Suprapubic skin (tissue), 4 donors: ENCODE data around the gene DNM3. TPM values are rescaled to one million over a fixed set of nuclear protein-coding genes. Genes with fewer than 3 reads are reported as not detected.

Experiments
- DNase-seq, 2 donors: peaks; one replicate each; pipeline ENCODE4 v3.0.0-alpha.2; 2019; ENCODE audit warnings: low spot score in 2 of 2
- H3K27ac ChIP-seq: fragments of 200-600 bp; sonication (generic); one replicate; pipeline ENCODE4 v1.5.1; 2019
- H3K27me3 ChIP-seq: fragments of 200-600 bp; sonication (generic); one replicate; pipeline ENCODE4 v1.5.1; 2019
- H3K36me3 ChIP-seq: fragments of 200-600 bp; sonication (generic); one replicate; pipeline ENCODE4 v1.5.1; 2019
- H3K4me1 ChIP-seq: fragments of 200-600 bp; sonication (generic); one replicate; pipeline ENCODE4 v1.5.1; 2019
- H3K4me3 ChIP-seq: fragments of 200-600 bp; sonication (generic); one replicate; pipeline ENCODE4 v1.5.1; 2019; ENCODE audit warnings: mild to moderate bottlenecking
- H3K9me3 ChIP-seq: fragments of 200-600 bp; sonication (generic); one replicate; pipeline ENCODE4 v1.5.1; 2019
- CTCF ChIP-seq, 2 donors: fragments of 200-600 bp in 1 of 2; fragments of 450-650 bp in 1 of 2; sonication (generic) in 1 of 2; IDR thresholded peaks; one replicate each; pipeline ENCODE4 v1.5.1; 2016 to 2019; ENCODE audit warnings: antibody characterized with exemption in 2 of 2, mild to moderate bottlenecking in 1 of 2, moderate library complexity in 1 of 2
- EP300 ChIP-seq: sonication (generic); formaldehyde crosslinking; IDR thresholded peaks from one replicate; pipeline ENCODE4 v1.6.1; 2017; ENCODE audit warnings: antibody characterized with exemption
- POLR2A ChIP-seq, 2 donors: fragments of 450-650 bp; IDR thresholded peaks; one replicate each; pipeline ENCODE4 v1.6.1; 2017; ENCODE audit warnings: antibody characterized with exemption in 2 of 2, mild to moderate bottlenecking in 2 of 2, moderate library complexity in 2 of 2
- POLR2AphosphoS5 ChIP-seq, 3 donors: sonication (generic); formaldehyde crosslinking; IDR thresholded peaks; one replicate each; pipeline ENCODE4 v1.6.1; 2017; ENCODE audit warnings: antibody characterized with exemption in 3 of 3
- WGBS: methylation state at CpG from one replicate; pipeline ENCODE4 v1.1.5; 2018; 5-methylcytosine and 5-hydroxymethylcytosine counted together
- total RNA-seq, 4 donors: library from RNA; depleted of rRNA; stranded (reverse); fragments of >200 nt; gene quantifications; one replicate each; pipeline ENCODE4 v1.1.0, GENCODE V29; 2016

Gene DNM3
- total RNA-seq, 4 donors from 2014 or later, result 1.6 to 11.7 (median 3.7) TPM

GRCh38 chr1:171922999-171923398, 81.7 kb downstream of the DNM3 start:
- no peaks in the 10 kb centered on the region for H3K4me1 ChIP-seq
- H3K27ac ChIP-seq, result no peak overlapping the region
- H3K9me3 ChIP-seq, result no peaks in the 10 kb centered on the region
- WGBS, result 76% methylated on average over 2 of the region's 2 CpGs
- DNase-seq, result no peak
- no peaks in the 10 kb centered on the region for H3K27me3 ChIP-seq
- no peak for TF ChIP-seq EP300
- TF ChIP-seq POLR2A (IDR thresholded peaks at IDR 0.05), result no peak
- TF ChIP-seq CTCF (IDR thresholded peaks at IDR 0.05), result no peak
- TF ChIP-seq POLR2AphosphoS5 (IDR thresholded peaks at IDR 0.05), result no peak
- H3K4me3 ChIP-seq, result no peak overlapping the region
- H3K36me3 ChIP-seq, result no peaks in the 10 kb centered on the region

GRCh38 chr1:171929121-171929520, 87.8 kb downstream of the DNM3 start:
- no peak overlapping the region for H3K4me3 ChIP-seq
- no peak for DNase-seq
- H3K9me3 ChIP-seq, result no peaks in the 10 kb centered on the region
- no peaks in the 10 kb centered on the region for H3K27me3 ChIP-seq
- H3K27ac ChIP-seq, result no peak overlapping the region
- no peaks in the 10 kb centered on the region for H3K4me1 ChIP-seq
- no peaks in the 10 kb centered on the region for H3K36me3 ChIP-seq
- TF ChIP-seq EP300, result no peak
- no peak for TF ChIP-seq CTCF (IDR thresholded peaks at IDR 0.05)
- no peak for TF ChIP-seq POLR2A (IDR thresholded peaks at IDR 0.05)
- no peak for TF ChIP-seq POLR2AphosphoS5 (IDR thresholded peaks at IDR 0.05)
- 93% methylated on average over 2 of the region's 2 CpGs for WGBS

GRCh38 chr1:171931752-171932151, 90.5 kb downstream of the DNM3 start:
- Histone ChIP-seq H3K4me3 (no peak overlapping the region), H3K4me1 (no peaks in the 10 kb centered on the region), H3K36me3 (no peaks in the 10 kb centered on the region), H3K9me3 (no peaks in the 10 kb centered on the region), H3K27me3 (no peaks in the 10 kb centered on the region), H3K27ac (no peak overlapping the region)
- TF ChIP-seq POLR2AphosphoS5 (IDR thresholded peaks at IDR 0.05), result no peak
- TF ChIP-seq POLR2A (IDR thresholded peaks at IDR 0.05), result no peak
- TF ChIP-seq EP300, result no peak
- no peak for TF ChIP-seq CTCF (IDR thresholded peaks at IDR 0.05)
- no peak for DNase-seq

- DNase-seq, result no peak
- Histone ChIP-seq H3K9me3 (no peaks in the 10 kb centered on the region), H3K27ac (no peak overlapping the region), H3K4me3 (no peak overlapping the region), H3K4me1 (no peaks in the 10 kb centered on the region), H3K27me3 (no peaks in the 10 kb centered on the region), H3K36me3 (no peaks in the 10 kb centered on the region)
- TF ChIP-seq EP300 (no peak), POLR2AphosphoS5 (IDR thresholded peaks at IDR 0.05) (no peak), CTCF (IDR thresholded peaks at IDR 0.05) (no peak), POLR2A (IDR thresholded peaks at IDR 0.05) (no peak)
- 96% methylated on average over 3 of the region's 3 CpGs for WGBS
Measured at GRCh38 chr1:171934664-171935063, 93.4 kb downstream of the DNM3 start.

- Histone ChIP-seq H3K27me3 (no peaks in the 10 kb centered on the region), H3K27ac (no peak overlapping the region), H3K4me1 (no peaks in the 10 kb centered on the region), H3K36me3 (no peaks in the 10 kb centered on the region), H3K4me3 (no peak overlapping the region), H3K9me3 (no peaks in the 10 kb centered on the region)
- DNase-seq, result no peak
- TF ChIP-seq POLR2AphosphoS5 (IDR thresholded peaks at IDR 0.05) (no peak), CTCF (IDR thresholded peaks at IDR 0.05) (no peak), EP300 (no peak), POLR2A (IDR thresholded peaks at IDR 0.05) (no peak)
- 95% methylated on average over 4 of the region's 4 CpGs for WGBS
Measured at GRCh38 chr1:171935086-171935485, 93.8 kb downstream of the DNM3 start.
